CD4-positive, alpha-beta memory T cell (primary cell): ENCODE results near the gene MCL1. TPM values are rescaled to one million over a fixed set of nuclear protein-coding genes. Genes with fewer than 3 reads are reported as not detected.

Source experiments
- CTCF ChIA-PET: fragments of 350-600 bp; sonication (Branson Sonifier 250); formaldehyde crosslinking; loops from one replicate; lab custom pipeline; 2021; ENCODE audit warnings: inconsistent platforms; ENCODE audit not compliant: partially characterized antibody; lab: Charles Lee
- POLR2A ChIA-PET: fragments of 350-600 bp; sonication (Branson Sonifier 250); formaldehyde crosslinking; loops from one replicate; lab custom pipeline; 2021; ENCODE audit not compliant: partially characterized antibody; lab: Charles Lee
- DNase-seq, 5 donors: peaks; one replicate each; pipeline versions ENCODE4 v3.0.0 to v3.0.0-alpha.2; 2020 to 2022; ENCODE audit warnings: mixed read lengths in 1 of 5
- H3K27ac ChIP-seq: one replicate; pipeline ENCODE4 v1.7.0; 2013; ENCODE audit warnings: low read depth, low read length
- H3K27me3 ChIP-seq: 2 replicates; pipeline ENCODE4 v1.7.0; 2013; ENCODE audit warnings: mild to moderate bottlenecking, low read length, moderate library complexity; ENCODE audit not compliant: insufficient read depth
- H3K36me3 ChIP-seq: 2 replicates; pipeline ENCODE4 v1.7.0; 2013; ENCODE audit warnings: mild to moderate bottlenecking, low read length, moderate library complexity; ENCODE audit not compliant: insufficient read depth
- H3K4me1 ChIP-seq: 2 replicates; pipeline ENCODE4 v1.7.0; 2013; ENCODE audit warnings: mild to moderate bottlenecking, low read length, moderate library complexity; ENCODE audit not compliant: insufficient read depth
- H3K4me3 ChIP-seq, 2 donors: one replicate each; pipeline ENCODE4 v1.7.0; 2013; ENCODE audit warnings: low read length in 2 of 2, mild to moderate bottlenecking in 1 of 2
- H3K9me3 ChIP-seq, 2 donors: one replicate each; pipeline ENCODE4 v1.7.0; 2013; ENCODE audit warnings: low read length in 2 of 2, control low read depth in 1 of 2; ENCODE audit not compliant: control insufficient read depth in 1 of 2
- H3K27ac Mint-ChIP-seq, 7 donors: one replicate each; pipeline ENCODE4 v1.8.0; 2020 to 2021; ENCODE audit warnings: mixed read lengths in 7 of 7, mild to moderate bottlenecking in 6 of 7, inconsistent platforms in 3 of 7, moderate library complexity in 3 of 7
- H3K27me3 Mint-ChIP-seq, 2 donors: one replicate each; pipeline ENCODE4 v1.8.0; 2020 to 2021; ENCODE audit warnings: mixed read lengths in 2 of 2
- H3K36me3 Mint-ChIP-seq, 2 donors: one replicate each; pipeline ENCODE4 v1.8.0; 2020 to 2021; ENCODE audit warnings: mixed read lengths in 2 of 2, inconsistent platforms in 1 of 2, mild to moderate bottlenecking in 1 of 2
- H3K4me1 Mint-ChIP-seq, 4 donors: one replicate each; pipeline ENCODE4 v1.8.0; 2020 to 2021; ENCODE audit warnings: mixed read lengths in 4 of 4, mild to moderate bottlenecking in 1 of 4
- H3K4me3 Mint-ChIP-seq, 8 donors: one replicate each; pipeline ENCODE4 v1.8.0; 2020 to 2021; ENCODE audit warnings: mixed read lengths in 8 of 8, mild to moderate bottlenecking in 7 of 8, moderate library complexity in 6 of 8, inconsistent platforms in 3 of 8
- H3K9me3 Mint-ChIP-seq, 8 donors: one replicate each; pipeline ENCODE4 v1.8.0; 2020 to 2021; ENCODE audit warnings: mixed read lengths in 8 of 8, mild to moderate bottlenecking in 5 of 8, inconsistent platforms in 3 of 8, moderate library complexity in 1 of 8
- intact Hi-C: fragments of 100-400 bp; cut with micrococcal nuclease; formaldehyde crosslinking; loops from one replicate; pipeline ENCODE4 v1.15.1; 2023
- polyA plus RNA-seq, 2 donors: library from polyadenylated mRNA; unstranded; fragments of 300-500 nt; fragmentation: Illumina TruSeq; gene quantifications; one replicate each; pipeline ENCODE4 v1.2.3, GENCODE V29; 2021
- total RNA-seq, 2 experiments: library from RNA; stranded (reverse); gene quantifications; one replicate each; pipeline ENCODE4 v1.2.3, GENCODE V29; 2021

MCL1 gene
- total and polyA plus RNA-seq, 4 experiments from 2014 or later, result 116 to 331 (median 261) TPM

GRCh38 chr1:150551784-150552127 is 27.7 kb downstream of the MCL1 start:
- H3K9me3 Mint-ChIP-seq, result no peaks in the 10 kb centered on the region
- intact Hi-C loops, result no loop called here
- Histone ChIP-seq H3K9me3 (no peaks in the 10 kb centered on the region), H3K4me1 (peaks cover 23% of the 10 kb centered on the region), H3K4me3 (no peak overlapping the region), H3K27ac (no peak overlapping the region), H3K27me3 (no peaks in the 10 kb centered on the region), H3K36me3 (no peaks in the 10 kb centered on the region)
- peaks cover 0 to 8% of the 10 kb centered on the region in 2 donors for H3K36me3 Mint-ChIP-seq
- peaks cover 14 to 30% (median 19%) of the 10 kb centered on the region in 4 donors for H3K4me1 Mint-ChIP-seq
- ChIA-PET CTCF (interaction anchor here (0.9 to 3.7 kb wide), 4 partner anchors 9 to 69 kb away, joined by 3 to 25 read pairs (median 4); no protein-coding TSS in a partner anchor), POLR2A (interaction anchor here (0.7 to 2.9 kb wide), 6 partner anchors 10 to 251 kb away, joined by 3 to 13 read pairs (median 5); partner anchors contain the start of gene MCL1)
- peak overlapping the region in 1 of 7 donors; percentile 68 for H3K27ac Mint-ChIP-seq
- peaks cover 6% of the 10 kb centered on the region in 2 donors for H3K27me3 Mint-ChIP-seq
- H3K4me3 Mint-ChIP-seq, result no peak overlapping the region
- DNase-seq, result peak in 1 of 5 donors; percentile 19

- no peaks in the 10 kb centered on the region for H3K9me3 ChIP-seq
- no peaks in the 10 kb centered on the region for H3K27me3 ChIP-seq
- peaks cover 6 to 9% of the 10 kb centered on the region in 2 donors for H3K27me3 Mint-ChIP-seq
- peak overlapping the region in 3 of 7 donors; percentile 30 to 68 (median 37) for H3K27ac Mint-ChIP-seq
- H3K36me3 Mint-ChIP-seq, result peaks cover 0 to 6% of the 10 kb centered on the region in 2 donors
- no peak overlapping the region for H3K4me3 ChIP-seq
- peak overlapping the region in 4 of 8 donors; percentile 0 to 59 (median 28) for H3K4me3 Mint-ChIP-seq
- no peak overlapping the region for H3K27ac ChIP-seq
- H3K4me1 Mint-ChIP-seq, result peaks cover 14 to 30% (median 19%) of the 10 kb centered on the region in 4 donors
- DNase-seq, result peak in 1 of 5 donors; percentile 10
- H3K4me1 ChIP-seq, result peaks cover 23% of the 10 kb centered on the region
- no peaks in the 10 kb centered on the region for H3K36me3 ChIP-seq
- intact Hi-C loops, result no loop called here
- CTCF ChIA-PET, result interaction anchor here (0.9 to 3.7 kb wide), 4 partner anchors 9 to 69 kb away, joined by 3 to 25 read pairs (median 4); no protein-coding TSS in a partner anchor
- POLR2A ChIA-PET, result interaction anchor here (0.7 to 2.9 kb wide), 7 partner anchors 10 to 251 kb away, joined by 3 to 13 read pairs (median 5); partner anchors contain the start of gene MCL1
- H3K9me3 Mint-ChIP-seq, result no peaks in the 10 kb centered on the region
Measured at GRCh38 chr1:150551051-150551783, 28.2 kb downstream of the MCL1 start.

- peak in 1 of 5 donors; percentile 32 for DNase-seq
- no peaks in the 10 kb centered on the region for H3K27me3 ChIP-seq
- no peak overlapping the region for H3K4me3 ChIP-seq
- ChIA-PET CTCF (interaction anchor here (1.4 to 3.7 kb wide), 3 partner anchors 10 to 70 kb away, joined by 4 to 25 read pairs (median 4); no protein-coding TSS in a partner anchor), POLR2A (interaction anchor here (0.8 to 2.9 kb wide), 5 partner anchors 11 to 77 kb away, joined by 3 to 13 read pairs (median 5); partner anchors contain the start of gene MCL1)
- Mint-ChIP-seq H3K27ac (peak overlapping the region in 1 of 7 donors; percentile 46), H3K9me3 (no peaks in the 10 kb centered on the region), H3K27me3 (peaks cover 9 to 12% of the 10 kb centered on the region in 2 donors), H3K4me1 (peaks cover 14 to 27% (median 15%) of the 10 kb centered on the region in 4 donors), H3K36me3 (peaks cover 0 to 2% of the 10 kb centered on the region in 2 donors), H3K4me3 (peak overlapping the region in 5 of 8 donors; percentile 57 to 81 (median 65))
- H3K4me1 ChIP-seq, result peaks cover 23% of the 10 kb centered on the region
- intact Hi-C loops, result no loop called here
- no peak overlapping the region for H3K27ac ChIP-seq
- H3K9me3 ChIP-seq, result no peaks in the 10 kb centered on the region
- no peaks in the 10 kb centered on the region for H3K36me3 ChIP-seq
Measured at GRCh38 chr1:150550222-150551050, 29.0 kb downstream of the MCL1 start.

- H3K4me1 ChIP-seq, result peaks cover 23% of the 10 kb centered on the region
- no peaks in the 10 kb centered on the region for H3K9me3 ChIP-seq
- Mint-ChIP-seq H3K36me3 (no peaks in the 10 kb centered on the region), H3K4me3 (peak overlapping the region; percentile 69 to 87 (median 76)), H3K27me3 (peaks cover 11 to 14% of the 10 kb centered on the region in 2 donors), H3K9me3 (no peaks in the 10 kb centered on the region), H3K4me1 (peaks cover 13 to 25% (median 15%) of the 10 kb centered on the region in 4 donors), H3K27ac (peak overlapping the region in 1 of 7 donors; percentile 46)
- POLR2A ChIA-PET, result interaction anchor here (1.3 to 2.5 kb wide), 3 partner anchors 11 to 66 kb away, joined by 3 to 11 read pairs (median 5); no protein-coding TSS in a partner anchor
- CTCF ChIA-PET, result interaction anchor here (1.0 to 3.7 kb wide), 2 partner anchors 11 to 70 kb away, joined by 3 to 25 read pairs; no protein-coding TSS in a partner anchor
- no peaks in the 10 kb centered on the region for H3K36me3 ChIP-seq
- peak in 1 of 5 donors; percentile 30 for DNase-seq
- H3K4me3 ChIP-seq, result no peak overlapping the region
- no peaks in the 10 kb centered on the region for H3K27me3 ChIP-seq
- intact Hi-C loops, result no loop called here
- no peak overlapping the region for H3K27ac ChIP-seq
Measured at GRCh38 chr1:150549496-150550221, 29.8 kb downstream of the MCL1 start.

GRCh38 chr1:150548632-150549495 is 30.5 kb downstream of the MCL1 start, which contains the start of gene ADAMTSL4:
TSS of gene ADAMTSL4 (plus strand) at chr1:150549408. CDS start at chr1:150552289, 2,881 bp downstream.
- ChIA-PET POLR2A (interaction anchor here (0.9 to 2.5 kb wide), 5 partner anchors 12 to 80 kb away, joined by 3 to 11 read pairs (median 5); partner anchors contain the start of gene ENSA), CTCF (interaction anchor here (0.9 to 3.7 kb wide), 5 partner anchors 11 to 70 kb away, joined by 3 to 25 read pairs (median 4); no protein-coding TSS in a partner anchor)
- intact Hi-C loops, result no loop called here
- Histone ChIP-seq H3K27ac (no peak within 1 kb of the TSS), H3K4me1 (peaks cover 23% of the 10 kb centered on the region), H3K36me3 (no peaks in the 10 kb centered on the region), H3K4me3 (peak within 1 kb of the TSS; percentile 33 to 47), H3K9me3 (no peaks in the 10 kb centered on the region), H3K27me3 (no peaks in the 10 kb centered on the region)
- H3K4me1 Mint-ChIP-seq, result peaks cover 13 to 25% (median 15%) of the 10 kb centered on the region in 4 donors
- H3K27me3 Mint-ChIP-seq, result peaks cover 11 to 14% of the 10 kb centered on the region in 2 donors
- peak in 2 of 5 donors; percentile 32 to 36 for DNase-seq
- peak within 1 kb of the TSS in 3 of 7 donors; percentile 25 to 61 (median 59) for H3K27ac Mint-ChIP-seq
- no peaks in the 10 kb centered on the region for H3K36me3 Mint-ChIP-seq
- H3K4me3 Mint-ChIP-seq, result peak within 1 kb of the TSS; percentile 81 to 87 (median 82)
- H3K9me3 Mint-ChIP-seq, result no peaks in the 10 kb centered on the region
